ENCODE measurements around the gene LSAMP. TPM values are rescaled to one million over a fixed set of nuclear protein-coding genes. Genes with fewer than 3 reads are reported as not detected.
A peak's percentile ranks its signal among the peaks of the same experiment; 100 is the strongest.

The LSAMP gene
- total and polyA plus RNA-seq, 2 of the 4 experiments (the other 2 are of a cell fraction): 7.9 to 8.0 TPM

DNA sequence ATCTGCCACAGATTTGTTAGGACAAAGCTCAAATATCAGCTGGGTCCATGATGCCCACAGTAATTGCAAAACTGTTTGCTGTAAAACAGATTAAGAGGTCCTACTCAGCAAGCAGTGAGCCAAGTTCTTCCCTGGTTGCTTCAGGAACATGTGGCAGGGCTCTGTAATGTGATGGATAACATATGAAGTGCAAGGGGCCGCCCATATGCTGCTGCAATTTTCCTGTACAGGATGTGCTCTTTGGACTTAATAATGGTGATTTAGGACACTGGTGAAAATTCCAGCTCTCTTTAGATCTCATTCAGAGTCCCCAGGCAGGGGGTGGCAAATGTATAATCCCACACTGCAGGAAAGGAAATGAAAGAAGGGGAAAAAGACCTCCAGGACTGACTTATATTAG lies 289.4 kb downstream of the LSAMP start:
- Histone ChIP-seq H3K79me1 (ENCODE audit: low read depth in 1 of 2, low read length in 2 of 2) (no peaks in the 10 kb centered on the region), H3K4me1 (ENCODE audit: control insufficient read depth, insufficient read depth, low read length) (no peaks in the 10 kb centered on the region), H3K14ac (replicated peaks; ENCODE audit: low read depth, low read length) (no peak overlapping the region), H3K4me2 (ENCODE audit: low read depth, low read length) (no peak overlapping the region), H3K56ac (ENCODE audit: extremely low read depth, insufficient read depth, low read length) (no peak overlapping the region), H3K18ac (ENCODE audit: low read depth, low read length) (no peak overlapping the region), H3K23ac (ENCODE audit: low read depth, low read length) (no peak overlapping the region), H2AFZ (replicated peaks; ENCODE audit: low read length, poor library complexity) (no peak overlapping the region), H3K27ac (ENCODE audit: insufficient read depth, low read length) (no peak overlapping the region), H4K5ac (ENCODE audit: low read depth, low read length) (no peak overlapping the region), H2BK120ac (ENCODE audit: low read depth, low read length) (no peak overlapping the region), H2BK15ac (ENCODE audit: low read depth, low read length) (no peak overlapping the region), H3K9me3 (ENCODE audit: control insufficient read depth, insufficient read depth, low read length) (no peaks in the 10 kb centered on the region), H4K8ac (ENCODE audit: low read depth in 2 of 2, low read length in 2 of 2) (no peak overlapping the region), H4K91ac (ENCODE audit: insufficient read depth, low read depth, low read length) (no peak overlapping the region), H3K9me1 (ENCODE audit: insufficient read depth, low read length) (no peaks in the 10 kb centered on the region), H4K20me1 (ENCODE audit: insufficient read depth, low read length) (no peaks in the 10 kb centered on the region), H3K27me3 (ENCODE audit: control insufficient read depth, insufficient read depth, low read length) (no peaks in the 10 kb centered on the region), H2AK9ac (replicated peaks; ENCODE audit: low read depth, low read length, poor library complexity) (no peak overlapping the region), H3K9ac (ENCODE audit: low read depth, low read length) (no peak overlapping the region), H2AK5ac (ENCODE audit: low read depth, low read length) (no peak overlapping the region; the same call in 1 of the 2 replicates), H2BK20ac (ENCODE audit: low read depth, low read length) (no peak overlapping the region), H3K4me3 (ENCODE audit: insufficient read depth, low read depth, low read length) (no peak overlapping the region), H3K36me3 (ENCODE audit: control insufficient read depth, insufficient read depth, low read length) (no peaks in the 10 kb centered on the region), H2BK5ac (ENCODE audit: low read depth, low read length, poor library complexity, severe bottlenecking) (no peak overlapping the region), H3K4ac (ENCODE audit: low read depth, low read length) (no peak overlapping the region)
- no TSS peak for BruUV-seq (replicated peaks)
- in situ Hi-C loops (cut with MboI; ENCODE audit: low sequenced_read_pairs): no loop called here
- intact Hi-C loops (cut with micrococcal nuclease): no loop called here
- POLR2A ChIA-PET (ENCODE audit: unreplicated experiment): no interaction called here
- dilution Hi-C loops (cut with HindIII; ENCODE audit: low sequenced_read_pairs, unreplicated experiment): no loop called here
- CTCF ChIA-PET: no interaction called here
- DNase-seq (peak; percentile 26), ATAC-seq (ENCODE audit: low read depth) (peak; percentile 46)
- 20% methylated on average over 1 of the region's 1 CpG; no CpG with 5 or more reads in 1 of the 2 experiments for WGBS, 2 experiments (ENCODE audit: extremely low coverage in 2 of 2, insufficient read length in 1 of 2)
- TF ChIP-seq BHLHE40 (IDR thresholded peaks at IDR 0.05; ENCODE audit: low read depth, low read length) (no peak), POLR2A (IDR thresholded peaks at IDR 0.05; ENCODE audit: low read depth, low read length) (no peak), NFE2L2 (IDR thresholded peaks at IDR 0.05; ENCODE audit: low read depth, low read length) (no peak), CEBPB (IDR thresholded peaks at IDR 0.05; ENCODE audit: low read depth, low read length) (no peak), RFX5 (IDR thresholded peaks at IDR 0.05; ENCODE audit: low read depth, low read length) (no peak), CHD1 (IDR thresholded peaks at IDR 0.05; ENCODE audit: low read depth, low read length) (no peak), MXI1 (IDR thresholded peaks at IDR 0.05; ENCODE audit: borderline replicate concordance, low read depth, low read length) (no peak), RAD21 (IDR thresholded peaks at IDR 0.05; ENCODE audit: low read length) (no peak), MAZ (IDR thresholded peaks at IDR 0.05; ENCODE audit: borderline replicate concordance, low read depth, low read length) (no peak)
- TF ChIP-seq, protein P1, sequence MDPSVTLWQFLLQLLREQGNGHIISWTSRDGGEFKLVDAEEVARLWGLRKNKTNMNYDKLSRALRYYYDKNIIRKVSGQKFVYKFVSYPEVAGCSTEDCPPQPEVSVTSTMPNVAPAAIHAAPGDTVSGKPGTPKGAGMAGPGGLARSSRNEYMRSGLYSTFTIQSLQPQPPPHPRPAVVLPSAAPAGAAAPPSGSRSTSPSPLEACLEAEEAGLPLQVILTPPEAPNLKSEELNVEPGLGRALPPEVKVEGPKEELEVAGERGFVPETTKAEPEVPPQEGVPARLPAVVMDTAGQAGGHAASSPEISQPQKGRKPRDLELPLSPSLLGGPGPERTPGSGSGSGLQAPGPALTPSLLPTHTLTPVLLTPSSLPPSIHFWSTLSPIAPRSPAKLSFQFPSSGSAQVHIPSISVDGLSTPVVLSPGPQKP (IDR thresholded peaks at IDR 0.05; ENCODE audit: borderline replicate concordance, low read depth, low read length): no peak
- TF ChIP-seq, protein P2, sequence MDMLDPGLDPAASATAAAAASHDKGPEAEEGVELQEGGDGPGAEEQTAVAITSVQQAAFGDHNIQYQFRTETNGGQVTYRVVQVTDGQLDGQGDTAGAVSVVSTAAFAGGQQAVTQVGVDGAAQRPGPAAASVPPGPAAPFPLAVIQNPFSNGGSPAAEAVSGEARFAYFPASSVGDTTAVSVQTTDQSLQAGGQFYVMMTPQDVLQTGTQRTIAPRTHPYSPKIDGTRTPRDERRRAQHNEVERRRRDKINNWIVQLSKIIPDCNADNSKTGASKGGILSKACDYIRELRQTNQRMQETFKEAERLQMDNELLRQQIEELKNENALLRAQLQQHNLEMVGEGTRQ (IDR thresholded peaks at IDR 0.05; ENCODE audit: low read depth, low read length): no peak
- TF ChIP-seq, protein P3, sequence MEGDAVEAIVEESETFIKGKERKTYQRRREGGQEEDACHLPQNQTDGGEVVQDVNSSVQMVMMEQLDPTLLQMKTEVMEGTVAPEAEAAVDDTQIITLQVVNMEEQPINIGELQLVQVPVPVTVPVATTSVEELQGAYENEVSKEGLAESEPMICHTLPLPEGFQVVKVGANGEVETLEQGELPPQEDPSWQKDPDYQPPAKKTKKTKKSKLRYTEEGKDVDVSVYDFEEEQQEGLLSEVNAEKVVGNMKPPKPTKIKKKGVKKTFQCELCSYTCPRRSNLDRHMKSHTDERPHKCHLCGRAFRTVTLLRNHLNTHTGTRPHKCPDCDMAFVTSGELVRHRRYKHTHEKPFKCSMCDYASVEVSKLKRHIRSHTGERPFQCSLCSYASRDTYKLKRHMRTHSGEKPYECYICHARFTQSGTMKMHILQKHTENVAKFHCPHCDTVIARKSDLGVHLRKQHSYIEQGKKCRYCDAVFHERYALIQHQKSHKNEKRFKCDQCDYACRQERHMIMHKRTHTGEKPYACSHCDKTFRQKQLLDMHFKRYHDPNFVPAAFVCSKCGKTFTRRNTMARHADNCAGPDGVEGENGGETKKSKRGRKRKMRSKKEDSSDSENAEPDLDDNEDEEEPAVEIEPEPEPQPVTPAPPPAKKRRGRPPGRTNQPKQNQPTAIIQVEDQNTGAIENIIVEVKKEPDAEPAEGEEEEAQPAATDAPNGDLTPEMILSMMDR (conservative IDR thresholded peaks at IDR 0.05; ENCODE audit: low read depth, low read length): no peak
